Psoas muscle (tissue), 8 donors: ENCODE results near the gene DDX27. TPM values are rescaled to one million over a fixed set of nuclear protein-coding genes. Genes with fewer than 3 reads are reported as not detected.

Experiments used
- ATAC-seq, 4 donors: fragments of 200-7000 bp; cut with Tn5 transposase; one replicate each; pipeline ENCODE4 v1.9.1; 2020; ENCODE audit warnings: moderate library complexity in 3 of 4, mild to moderate bottlenecking in 2 of 4
- DNase-seq, 2 donors: peaks; one replicate each; pipeline ENCODE4 v3.0.0-alpha.2; 2020
- H3K27ac ChIP-seq: fragments of 200-600 bp; one replicate; pipeline ENCODE4 v1.8.0; 2022
- H3K27me3 ChIP-seq, 3 donors: fragments of 200-600 bp in 1 of 3; one replicate each; pipeline versions ENCODE4 v1.6.1 to v1.8.0; 2013 to 2022; ENCODE audit warnings: low read length in 2 of 3, mild to moderate bottlenecking in 2 of 3, moderate library complexity in 1 of 3; ENCODE audit not compliant: insufficient read depth in 3 of 3
- H3K36me3 ChIP-seq, 2 donors: fragments of 200-600 bp in 1 of 2; one replicate each; pipeline versions ENCODE4 v1.6.1 to v1.8.0; 2013 to 2022; ENCODE audit warnings: low read depth in 1 of 2, mild to moderate bottlenecking in 1 of 2, moderate library complexity in 1 of 2; ENCODE audit not compliant: insufficient read depth in 1 of 2
- H3K4me1 ChIP-seq: fragments of 200-600 bp; one replicate; pipeline ENCODE4 v1.8.0; 2022
- H3K4me3 ChIP-seq: fragments of 200-600 bp; one replicate; pipeline ENCODE4 v1.8.0; 2022; ENCODE audit warnings: mild to moderate bottlenecking
- H3K9me3 ChIP-seq: fragments of 200-600 bp; one replicate; pipeline ENCODE4 v1.8.0; 2022
- CTCF ChIP-seq: fragments of 200-600 bp; IDR thresholded peaks from one replicate; pipeline ENCODE4 v1.8.0; 2022; ENCODE audit warnings: antibody characterized with exemption
- WGBS, 3 donors: extraction: QIAGEN DNeasy Blood & Tissue Kit; methylation state at CpG; one replicate each; pipeline versions ENCODE4 v1.1.6 to v1.1.7; 2013; 5-methylcytosine and 5-hydroxymethylcytosine counted together
- intact Hi-C, 2 donors: fragments of 100-400 bp; cut with DNase I; formaldehyde crosslinking; loops; one replicate each; pipeline versions ENCODE4 v1.11.0 to v1.14.2; 2022
- polyA plus RNA-seq, 3 donors: library from polyadenylated mRNA; stranded (reverse); fragments of 200-250 nt; gene quantifications; one replicate each; pipeline ENCODE4 v1.2.3, GENCODE V29; 2013
- total RNA-seq, 4 donors: library from RNA; stranded (reverse); fragmentation: NEBNext Ultra II Directional in 2 of 4; extraction: Animal tissue kit (Norgen Biotek cat#: 25700) in 2 of 4; gene quantifications; one replicate each; pipeline versions ENCODE4 v1.2.1 to v1.2.4, GENCODE V29; 2021 to 2023
- donor health status: healthy with polysubstance abuse.
- donor health status: DM: no; HTN: no; CAD: no; lungs with moderate emphysema.
- donor health status: Bipolar disorder and iron deficiency.
- donor health status: healthy.
- donor health status: DM: yes; HTN: yes; CAD: no.
- donor health status: DM: no; HTN: no; CAD: no.
- donor health status: DM: no; HTN: no; CAD: no.
- donor health status: DM: yes; HTN: yes; CAD: no.

Gene DDX27
- total and polyA plus RNA-seq, 7 donors: 19.4 to 62.9 (median 30.5) TPM

GRCh38 chr20:49245921-49246740 is 26.9 kb downstream of the DDX27 start:
- peak; percentile 38 to 71 (median 68) for ATAC-seq
- intact Hi-C loops: no loop called here
- DNase-seq: no peak
- no peaks in the 10 kb centered on the region for H3K9me3 ChIP-seq
- no peaks in the 10 kb centered on the region for H3K27me3 ChIP-seq
- H3K4me3 ChIP-seq: no peak overlapping the region
- no peaks in the 10 kb centered on the region for H3K4me1 ChIP-seq
- WGBS, 3 donors: 43 to 46% (median 45%) methylated on average over 3 of the region's 3 CpGs
- peaks cover 12 to 100% of the 10 kb centered on the region in 2 donors for H3K36me3 ChIP-seq
- no peak overlapping the region for H3K27ac ChIP-seq
- TF ChIP-seq CTCF: peak; percentile 51

- WGBS, 3 donors: 91 to 93% (median 93%) methylated on average over 8 of the region's 8 CpGs
- Histone ChIP-seq H3K4me1 (no peaks in the 10 kb centered on the region), H3K27me3 (no peaks in the 10 kb centered on the region), H3K27ac (no peak overlapping the region), H3K36me3 (peaks cover 12 to 100% of the 10 kb centered on the region in 2 donors), H3K4me3 (no peak overlapping the region), H3K9me3 (no peaks in the 10 kb centered on the region)
- ATAC-seq (no peak), DNase-seq (no peak)
- intact Hi-C loops: no loop called here
- no peak for TF ChIP-seq CTCF
These were observed 28.0 kb downstream of the DDX27 start for GRCh38 chr20:49247169-49247723.

GRCh38 chr20:49247792-49248191 is 28.6 kb downstream of the DDX27 start:
- TF ChIP-seq CTCF: no peak
- whole genome bisulfite sequencing, 3 donors: 59 to 65% (median 60%) methylated on average over 5 of the region's 5 CpGs
- no peak for ATAC-seq
- intact Hi-C loops: no loop called here
- no peak for DNase-seq
- no peaks in the 10 kb centered on the region for H3K4me1 ChIP-seq
- H3K4me3 ChIP-seq: no peak overlapping the region
- no peaks in the 10 kb centered on the region for H3K9me3 ChIP-seq
- no peak overlapping the region for H3K27ac ChIP-seq
- peaks cover 12 to 100% of the 10 kb centered on the region in 2 donors for H3K36me3 ChIP-seq
- H3K27me3 ChIP-seq: no peaks in the 10 kb centered on the region

- H3K4me3 ChIP-seq: no peak overlapping the region
- H3K9me3 ChIP-seq: no peaks in the 10 kb centered on the region
- peaks cover 8 to 100% of the 10 kb centered on the region in 2 donors for H3K36me3 ChIP-seq
- H3K4me1 ChIP-seq: no peaks in the 10 kb centered on the region
- intact Hi-C loops: no loop called here
- H3K27ac ChIP-seq: no peak overlapping the region
- DNase-seq (no peak), ATAC-seq (peak in 2 of 4 donors; percentile 6 to 14)
- no peak for TF ChIP-seq CTCF
- H3K27me3 ChIP-seq: no peaks in the 10 kb centered on the region
- WGBS, 3 donors: 77 to 84% (median 83%) methylated on average over 10 of the region's 10 CpGs
These were observed 29.1 kb downstream of the DDX27 start for GRCh38 chr20:49248301-49248700.
